CD4-positive, alpha-beta T cell treated with Interleukin-6 for 4 hours (primary cell): ENCODE measurements around the gene CHN2.

Experiments
- DNase-seq: peaks from one replicate; pipeline ENCODE4 v3.0.0-alpha.2; 2020; ENCODE audit warnings: mixed read lengths

CHN2 gene

GRCh38 chr7:29229066-29229465, 34.5 kb downstream of the CHN2 start:
- no peak for DNase-seq

GRCh38 chr7:29229946-29230345, 35.4 kb downstream of the CHN2 start:
- no peak for DNase-seq

- no peak for DNase-seq
These were observed 36.3 kb downstream of the CHN2 start for GRCh38 chr7:29230871-29231345.

GRCh38 chr7:29231671-29232232, 37.2 kb downstream of the CHN2 start:
- DNase-seq: no peak

GRCh38 chr7:29234438-29234837, 39.9 kb downstream of the CHN2 start:
- DNase-seq: no peak

GRCh38 chr7:29236071-29236580, 41.6 kb downstream of the CHN2 start:
- DNase-seq: no peak

- no peak for DNase-seq
These were observed 42.1 kb downstream of the CHN2 start for GRCh38 chr7:29236649-29237048.

GRCh38 chr7:29237489-29237888, 42.9 kb downstream of the CHN2 start:
- DNase-seq: no peak

GRCh38 chr7:29239638-29240037, 45.1 kb downstream of the CHN2 start:
- DNase-seq: no peak

GRCh38 chr7:29242265-29242664, 47.7 kb downstream of the CHN2 start:
- no peak for DNase-seq

GRCh38 chr7:29243910-29244655, 49.5 kb downstream of the CHN2 start:
- DNase-seq: peak; percentile 9

GRCh38 chr7:29247224-29247962, 52.8 kb downstream of the CHN2 start:
- DNase-seq: no peak

- DNase-seq: no peak
These were observed 53.3 kb downstream of the CHN2 start for GRCh38 chr7:29247963-29248236.

- no peak for DNase-seq
These were observed 54.3 kb downstream of the CHN2 start for GRCh38 chr7:29248713-29249382.

- no peak for DNase-seq
These were observed 54.8 kb downstream of the CHN2 start for GRCh38 chr7:29249383-29249750.

- no peak for DNase-seq
These were observed 55.3 kb downstream of the CHN2 start for GRCh38 chr7:29249860-29250259.

GRCh38 chr7:29253225-29253624, 58.6 kb downstream of the CHN2 start:
- DNase-seq: no peak

- DNase-seq: no peak
These were observed 60.0 kb downstream of the CHN2 start for GRCh38 chr7:29254591-29254990.

- DNase-seq: no peak
These were observed 60.8 kb downstream of the CHN2 start for GRCh38 chr7:29255199-29255878.

- DNase-seq: no peak
These were observed 61.5 kb downstream of the CHN2 start for GRCh38 chr7:29255906-29256692.

GRCh38 chr7:29256693-29257002, 62.1 kb downstream of the CHN2 start:
- DNase-seq: no peak

GRCh38 chr7:29258951-29259350, 64.4 kb downstream of the CHN2 start:
- DNase-seq: no peak
